Hematopoietic multipotent progenitor cell treated with erythropoietin and hydrocortisone succinate and interleukin-3 and kit ligand, for 17 days (in vitro differentiated cells): ENCODE results near the gene PDE4D.

ENCODE experiments used
- DNase-seq: peaks from one replicate; pipeline ENCODE4 v3.0.0-alpha.2; 2015; ENCODE audit warnings: low spot score

The PDE4D gene

GRCh38 chr5:58925627-58926540 lies 967.6 kb downstream of the PDE4D start:
- DNase-seq, result no peak

GRCh38 chr5:58924306-58924705 lies 969.2 kb downstream of the PDE4D start:
- no peak for DNase-seq

- DNase-seq, result no peak
Measured at GRCh38 chr5:58923355-58923754, 970.2 kb downstream of the PDE4D start.

- no peak for DNase-seq
Measured at GRCh38 chr5:58922461-58923171, 970.9 kb downstream of the PDE4D start.

GRCh38 chr5:58921159-58921558 lies 972.4 kb downstream of the PDE4D start:
- DNase-seq, result no peak

GRCh38 chr5:58919833-58920232 lies 973.7 kb downstream of the PDE4D start:
- DNase-seq, result no peak
